Mucosa of rectum (tissue), 2 donors: ENCODE data around the gene SWSAP1.

Source experiments
- H3K27ac ChIP-seq, 2 donors: one replicate each; pipeline ENCODE4 v1.7.0; 2013; ENCODE audit warnings: inconsistent platforms in 2 of 2, low read depth in 2 of 2, low read length in 2 of 2
- H3K27me3 ChIP-seq, 2 donors: one replicate each; pipeline ENCODE4 v1.7.0; 2013; ENCODE audit warnings: low read length in 2 of 2; ENCODE audit not compliant: control insufficient read depth in 2 of 2, insufficient read depth in 2 of 2
- H3K36me3 ChIP-seq, 2 donors: one replicate each; pipeline ENCODE4 v1.7.0; 2013; ENCODE audit warnings: low read length in 2 of 2; ENCODE audit not compliant: control insufficient read depth in 2 of 2, insufficient read depth in 2 of 2
- H3K4me1 ChIP-seq, 2 donors: one replicate each; pipeline ENCODE4 v1.7.0; 2013; ENCODE audit warnings: low read length in 2 of 2, mild to moderate bottlenecking in 1 of 2; ENCODE audit not compliant: control insufficient read depth in 2 of 2, insufficient read depth in 2 of 2
- H3K4me3 ChIP-seq, 2 donors: one replicate each; pipeline ENCODE4 v1.7.0; 2013; ENCODE audit warnings: low read length in 2 of 2
- H3K9ac ChIP-seq, 2 donors: one replicate each; pipeline ENCODE4 v1.7.0; 2013; ENCODE audit warnings: low read length in 2 of 2, low read depth in 1 of 2, mild to moderate bottlenecking in 1 of 2
- H3K9me3 ChIP-seq, 2 donors: one replicate each; pipeline ENCODE4 v1.7.0; 2013; ENCODE audit warnings: low read length in 2 of 2; ENCODE audit not compliant: control insufficient read depth in 2 of 2
- donor health status: healthy.
- donor health status: Normal muscosa, but diverticular disease.

SWSAP1 gene

DNA sequence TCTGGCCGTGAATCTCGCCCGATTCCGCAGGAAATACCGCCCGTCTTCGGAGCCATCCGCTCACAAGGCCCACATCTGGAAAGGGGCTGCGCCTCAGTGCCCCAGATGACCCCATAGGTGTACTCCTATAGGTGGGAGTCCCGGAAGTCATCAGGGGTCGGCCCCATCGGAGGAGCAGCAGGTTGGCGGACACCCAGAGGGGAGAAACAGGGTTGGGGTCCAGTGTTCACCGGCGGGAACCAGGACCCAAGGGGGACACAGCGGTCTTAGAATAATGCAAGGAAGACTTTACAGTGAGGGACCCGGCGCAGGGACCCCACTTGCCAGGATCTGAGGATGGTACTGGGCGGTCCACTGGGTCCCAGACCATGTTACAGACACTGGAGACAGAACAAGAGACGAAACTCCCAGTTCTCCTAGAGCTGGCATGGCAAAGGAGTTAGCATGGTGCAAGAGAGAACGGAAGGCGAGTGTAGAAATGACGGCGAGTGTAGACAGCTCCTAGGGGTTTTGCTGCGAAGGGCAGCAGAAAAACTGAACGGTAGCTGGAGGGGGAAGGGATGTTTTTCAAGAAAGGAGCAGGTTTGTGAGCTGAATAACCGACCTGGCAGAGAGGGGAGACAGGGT, 48.8 kb downstream of the SWSAP1 start:
- no peak overlapping the region for H3K9ac ChIP-seq
- peaks cover 3 to 15% of the 10 kb centered on the region in 2 donors for H3K4me1 ChIP-seq
- H3K36me3 ChIP-seq, result no peaks in the 10 kb centered on the region
- peaks cover 27 to 37% of the 10 kb centered on the region in 2 donors for H3K27me3 ChIP-seq
- no peak overlapping the region for H3K27ac ChIP-seq
- no peaks in the 10 kb centered on the region for H3K9me3 ChIP-seq
- H3K4me3 ChIP-seq, result no peak overlapping the region

DNA sequence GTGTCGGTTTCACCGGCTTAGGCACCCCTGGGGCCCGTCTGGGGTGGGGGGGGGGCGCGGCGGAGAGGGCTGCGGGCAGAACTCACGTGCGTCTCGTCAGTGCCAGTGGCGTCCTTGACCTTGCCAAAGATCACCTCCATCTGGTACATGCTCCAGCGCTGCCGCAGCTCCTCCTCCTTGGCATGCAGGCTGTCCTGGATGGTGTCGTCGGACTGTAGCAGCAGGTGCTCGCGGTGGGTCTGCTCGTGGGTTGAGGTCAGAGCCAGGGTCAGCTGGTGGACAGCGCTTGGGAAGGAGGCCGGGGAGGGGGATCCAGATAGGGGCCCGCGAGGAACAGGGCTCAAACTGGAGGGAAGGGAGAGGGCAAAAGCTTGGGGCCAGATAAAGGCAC, 49.3 kb downstream of the SWSAP1 start:
- no peaks in the 10 kb centered on the region for H3K9me3 ChIP-seq
- H3K4me1 ChIP-seq, result peaks cover 3 to 13% of the 10 kb centered on the region in 2 donors
- H3K9ac ChIP-seq, result no peak overlapping the region
- H3K36me3 ChIP-seq, result no peaks in the 10 kb centered on the region
- peaks cover 25 to 37% of the 10 kb centered on the region in 2 donors for H3K27me3 ChIP-seq
- no peak overlapping the region for H3K4me3 ChIP-seq
- no peak overlapping the region for H3K27ac ChIP-seq
